Measurements from ENCODE around the gene IL17F. TPM values are rescaled to one million over a fixed set of nuclear protein-coding genes. Genes with fewer than 3 reads are reported as not detected.

The IL17F gene
- total RNA-seq (2021) (not detected in 2 replicates), Bru-seq, nascent RNA (not detected), BruChase-seq, experiment 1, labeled RNA remaining after a 2-hour chase (not detected), BruChase-seq, experiment 2, labeled RNA remaining after a 6-hour chase (not detected)
- long read RNA-seq, result 0 reads

GRCh38 chr6:52244400-52244799 is at the start of gene IL17F:
IL17F (minus strand) TSS chr6:52244500; CDS start chr6:52244429, 71 bp downstream.
- H4K20me1 ChIP-seq (ENCODE audit: insufficient read depth), result no peaks in the 10 kb centered on the region
- DNase-seq, result no peak
- intact Hi-C loops (cut with micrococcal nuclease; ENCODE audit: unreplicated experiment), result no loop called here
- 0 out of 2 replicates have a peak, but pooled peaks cover 2% of the 10 kb centered on the region for H3K9me3 ChIP-seq (ENCODE audit: insufficient read depth, low read depth)
- no peaks in the 10 kb centered on the region for H3K9me2 ChIP-seq (ENCODE audit: insufficient read depth)
- H3F3A ChIP-seq (ENCODE audit: insufficient read depth, low read depth), result no peaks in the 10 kb centered on the region
- H3K4me1 ChIP-seq (replicated peaks; ENCODE audit: insufficient read depth), result no peaks in the 10 kb centered on the region
- peaks cover 86% of the 10 kb centered on the region for H3K27me3 ChIP-seq (ENCODE audit: insufficient read depth, low read depth)
- POLR2A ChIA-PET (ENCODE audit: unreplicated experiment), result no interaction called here
- H3K27ac ChIP-seq, result no peak within 1 kb of the TSS
- no peak within 1 kb of the TSS for H2AFZ ChIP-seq
- BruUV-seq (replicated peaks), result no TSS peak
- TF ChIP-seq EZH2 (IDR thresholded peaks at IDR 0.05; ENCODE audit: low read depth), result no peak
- no peak for TF ChIP-seq CTCF (conservative IDR thresholded peaks at IDR 0.05)
- H3K36me3 ChIP-seq (ENCODE audit: low read depth), result no peaks in the 10 kb centered on the region
- CTCF ChIA-PET, result no interaction called here
- H3K79me2 ChIP-seq (ENCODE audit: low read depth), result no peaks in the 10 kb centered on the region
- H3K4me3 ChIP-seq, result no peak within 1 kb of the TSS
- no peak within 1 kb of the TSS for H3K4me2 ChIP-seq

- Histone ChIP-seq H3K36me3 (ENCODE audit: low read depth) (no peaks in the 10 kb centered on the region), H3K9me2 (ENCODE audit: insufficient read depth) (no peaks in the 10 kb centered on the region), H3K27me3 (ENCODE audit: insufficient read depth, low read depth) (no peaks in the 10 kb centered on the region), H2AFZ (no peak overlapping the region), H3K4me2 (no peak overlapping the region), H3F3A (ENCODE audit: insufficient read depth, low read depth) (no peaks in the 10 kb centered on the region), H3K79me2 (ENCODE audit: low read depth) (no peaks in the 10 kb centered on the region), H3K9me3 (ENCODE audit: insufficient read depth, low read depth) (no peaks in the 10 kb centered on the region), H4K20me1 (ENCODE audit: insufficient read depth) (no peaks in the 10 kb centered on the region), H3K4me1 (replicated peaks; ENCODE audit: insufficient read depth) (no peaks in the 10 kb centered on the region), H3K27ac (no peak overlapping the region), H3K4me3 (no peak overlapping the region)
- intact Hi-C loops (cut with micrococcal nuclease; ENCODE audit: unreplicated experiment), result no loop called here
- ChIA-PET POLR2A (ENCODE audit: unreplicated experiment) (no interaction called here), CTCF (no interaction called here)
- no peak for DNase-seq
- no TSS peak for BruUV-seq (replicated peaks)
- TF ChIP-seq EZH2 (IDR thresholded peaks at IDR 0.05; ENCODE audit: low read depth), result no peak
- TF ChIP-seq CTCF (conservative IDR thresholded peaks at IDR 0.05), result no peak
These were observed 48.8 kb upstream of the IL17F start for GRCh38 chr6:52293067-52293466.

GRCh38 chr6:52288841-52289240 is 44.5 kb upstream of the IL17F start:
- Histone ChIP-seq H3F3A (ENCODE audit: insufficient read depth, low read depth) (no peaks in the 10 kb centered on the region; the same call in none of the 2 replicates), H3K4me2 (no peak overlapping the region), H3K27ac (no peak overlapping the region), H3K79me2 (ENCODE audit: low read depth) (peaks cover 5% of the 10 kb centered on the region), H3K4me3 (no peak overlapping the region), H3K36me3 (ENCODE audit: low read depth) (no peaks in the 10 kb centered on the region), H3K9me2 (ENCODE audit: insufficient read depth) (no peaks in the 10 kb centered on the region), H4K20me1 (ENCODE audit: insufficient read depth) (no peaks in the 10 kb centered on the region), H3K27me3 (ENCODE audit: insufficient read depth, low read depth) (no peaks in the 10 kb centered on the region), H2AFZ (no peak overlapping the region), H3K4me1 (replicated peaks; ENCODE audit: insufficient read depth) (peaks cover 10% of the 10 kb centered on the region; the same call in 1 of the 2 replicates), H3K9me3 (ENCODE audit: insufficient read depth, low read depth) (no peaks in the 10 kb centered on the region)
- intact Hi-C loops (cut with micrococcal nuclease; ENCODE audit: unreplicated experiment), result no loop called here
- TF ChIP-seq EZH2 (IDR thresholded peaks at IDR 0.05; ENCODE audit: low read depth) (no peak), CTCF (conservative IDR thresholded peaks at IDR 0.05) (no peak)
- ChIA-PET CTCF (interaction anchor here (0.6 kb wide), 1 partner anchor 77 kb away, joined by 3 read pairs; no protein-coding TSS in a partner anchor), POLR2A (ENCODE audit: unreplicated experiment) (no interaction called here)
- BruUV-seq (replicated peaks), result no TSS peak
- no peak for DNase-seq

Data from PC-9 (cell line).